H1 (cell line): ENCODE measurements around the gene FGF1. TPM values are rescaled to one million over a fixed set of nuclear protein-coding genes. Genes with fewer than 3 reads are reported as not detected.

Source experiments
- CTCF ChIA-PET: fragments of 300-600 bp; sonication (Branson Sonifier 250); formaldehyde crosslinking; loops from one replicate; lab custom pipeline; 2021; ENCODE audit not compliant: partially characterized antibody; lab: Charles Lee
- POLR2A ChIA-PET: fragments of 300-600 bp; sonication (Branson Sonifier 250); formaldehyde crosslinking; loops from one replicate; lab custom pipeline; 2021; ENCODE audit warnings: inconsistent platforms; ENCODE audit not compliant: partially characterized antibody; lab: Charles Lee
- DNase-seq, 2 experiments: peaks; one replicate each; pipeline versions ENCODE4 v3.0.0 to v3.0.0-alpha.2; 2010 to 2022; ENCODE audit warnings: low spot score in 2 of 2, low read depth in 1 of 2, mixed read lengths in 1 of 2
- FAIRE-seq: peaks from 2 replicates; lab custom pipeline; 2011; peaks lifted over from hg19 to GRCh38; lab: Jason Lieb, UNC
- H2AFZ ChIP-seq: 2 replicates; pipeline ENCODE4 v1.8.1; 2012; ENCODE audit warnings: low read length, inconsistent platforms
- H2AK5ac ChIP-seq: 2 replicates; pipeline ENCODE4 v1.6.1; 2013; ENCODE audit warnings: low read depth, low read length
- H2BK120ac ChIP-seq: replicated peaks from 2 replicates; pipeline ENCODE3; 2013; ENCODE audit warnings: low read depth, low read length, inconsistent platforms
- H2BK12ac ChIP-seq: 2 replicates; pipeline ENCODE4 v1.6.1; 2013; ENCODE audit warnings: low read depth, low read length
- H2BK15ac ChIP-seq: 2 replicates; pipeline ENCODE4 v1.6.1; 2013; ENCODE audit warnings: low read length
- H2BK20ac ChIP-seq: 2 replicates; pipeline ENCODE4 v1.6.1; 2013; ENCODE audit warnings: low read length
- H2BK5ac ChIP-seq: 2 replicates; pipeline ENCODE4 v1.6.1; 2013; ENCODE audit warnings: low read depth, low read length
- H3K14ac ChIP-seq: 2 replicates; pipeline ENCODE4 v1.6.1; 2013; ENCODE audit warnings: inconsistent platforms; ENCODE audit not compliant: insufficient read length
- H3K18ac ChIP-seq: 2 replicates; pipeline ENCODE4 v1.6.1; 2013; ENCODE audit warnings: low read length; ENCODE audit errors: extremely low read depth
- H3K23ac ChIP-seq: 2 replicates; pipeline ENCODE4 v1.6.1; 2013; ENCODE audit warnings: inconsistent platforms; ENCODE audit not compliant: insufficient read length
- H3K23me2 ChIP-seq: 2 replicates; pipeline ENCODE4 v1.6.1; 2013; ENCODE audit warnings: low read depth, low read length
- H3K27ac ChIP-seq: 2 replicates; pipeline ENCODE4 v1.6.1; 2011; ENCODE audit warnings: low read depth, low read length, inconsistent platforms
- H3K27me3 ChIP-seq, 4 experiments: replicated peaks in 1 of 4; 1 replicate in 1 of 4; 2 replicates in 3 of 4; pipeline versions ENCODE4 v1.6.1 to v1.8.1; 2011 to 2013; ENCODE audit warnings: low read length in 3 of 4, mild to moderate bottlenecking in 3 of 4, inconsistent platforms in 2 of 4, mixed read lengths in 2 of 4, moderate library complexity in 1 of 4; ENCODE audit not compliant: control insufficient read depth in 3 of 4, insufficient read depth in 3 of 4; ENCODE audit errors: extremely low read depth in 1 of 4
- H3K36me3 ChIP-seq, 4 experiments: 2 replicates each; pipeline versions ENCODE4 v1.6.1 to v1.8.1; 2011 to 2013; ENCODE audit warnings: mild to moderate bottlenecking in 4 of 4, low read length in 3 of 4, moderate library complexity in 2 of 4, control low read depth in 1 of 4, inconsistent platforms in 1 of 4; ENCODE audit not compliant: insufficient read depth in 4 of 4, control insufficient read depth in 2 of 4
- H3K4ac ChIP-seq: replicated peaks from 2 replicates; pipeline ENCODE3; 2013; ENCODE audit warnings: low read length, low read depth, mixed read lengths, inconsistent platforms; ENCODE audit not compliant: insufficient read length
- H3K4me1 ChIP-seq, 4 experiments: replicated peaks in 1 of 4; 1 replicate in 1 of 4; 2 replicates in 3 of 4; pipeline versions ENCODE4 v1.6.1 to v1.8.1; 2011 to 2013; ENCODE audit warnings: low read length in 3 of 4, inconsistent platforms in 2 of 4, mixed read lengths in 1 of 4; ENCODE audit not compliant: insufficient read depth in 4 of 4, control insufficient read depth in 3 of 4
- H3K4me2 ChIP-seq, 2 experiments: 2 replicates each; pipeline versions ENCODE4 v1.6.1 to v1.8.1; 2011 to 2013; ENCODE audit warnings: low read depth in 2 of 2, low read length in 2 of 2, control low read depth in 1 of 2, inconsistent platforms in 1 of 2, mild to moderate bottlenecking in 1 of 2; ENCODE audit not compliant: insufficient read depth in 1 of 2
- H3K4me3 ChIP-seq, 4 experiments: fragments of 200-600, 300-600 bp in 1 of 4; sonication (generic), shearing (Covaris generic), sonication (Bioruptor Twin) in 1 of 4; 2 replicates each; pipeline versions ENCODE4 v1.5.1 to v1.8.1; 2011 to 2016; ENCODE audit warnings: low read length in 4 of 4, low read depth in 3 of 4, control low read depth in 2 of 4, inconsistent platforms in 2 of 4, mild to moderate bottlenecking in 2 of 4, mixed read lengths in 1 of 4, moderate library complexity in 1 of 4; ENCODE audit not compliant: insufficient read depth in 2 of 4; ENCODE audit errors: extremely low read depth in 1 of 4
- H3K56ac ChIP-seq: replicated peaks from 2 replicates; pipeline ENCODE3; 2013; ENCODE audit warnings: low read depth, mild to moderate bottlenecking, mixed read lengths, low read length, inconsistent platforms; ENCODE audit not compliant: insufficient read length
- H3K79me1 ChIP-seq: 2 replicates; pipeline ENCODE4 v1.6.1; 2013; ENCODE audit warnings: low read depth, low read length, control low read depth
- H3K79me2 ChIP-seq, 2 experiments: 2 replicates each; pipeline versions ENCODE4 v1.6.1 to v1.8.1; 2012 to 2013; ENCODE audit warnings: low read length in 2 of 2, mild to moderate bottlenecking in 2 of 2, inconsistent platforms in 1 of 2; ENCODE audit not compliant: insufficient read depth in 2 of 2, control insufficient read depth in 1 of 2
- H3K9ac ChIP-seq, 4 experiments: replicated peaks in 1 of 4; 1 replicate in 1 of 4; 2 replicates in 3 of 4; pipeline versions ENCODE4 v1.6.1 to v1.8.1; 2011 to 2013; ENCODE audit warnings: low read depth in 3 of 4, low read length in 3 of 4, control low read depth in 2 of 4, mild to moderate bottlenecking in 2 of 4, moderate library complexity in 2 of 4, inconsistent platforms in 1 of 4; ENCODE audit errors: extremely low read depth in 1 of 4
- H3K9me3 ChIP-seq, 2 experiments: 2 replicates each; pipeline versions ENCODE4 v1.6.1 to v1.8.1; 2012 to 2013; ENCODE audit warnings: mild to moderate bottlenecking in 2 of 2, moderate library complexity in 2 of 2, control low read depth in 1 of 2, inconsistent platforms in 1 of 2, low read depth in 1 of 2, low read length in 1 of 2, mixed read lengths in 1 of 2; ENCODE audit not compliant: insufficient read depth in 2 of 2
- H4K20me1 ChIP-seq, 2 experiments: replicated peaks in 1 of 2; 2 replicates each; pipeline versions ENCODE3 to v1.8.1; 2011 to 2013; ENCODE audit warnings: inconsistent platforms in 2 of 2, low read length in 2 of 2, mild to moderate bottlenecking in 1 of 2; ENCODE audit not compliant: insufficient read depth in 2 of 2, control insufficient read depth in 1 of 2
- H4K5ac ChIP-seq: 2 replicates; pipeline ENCODE4 v1.6.1; 2013; ENCODE audit warnings: low read length, low read depth, mixed read lengths, inconsistent platforms; ENCODE audit not compliant: insufficient read length
- H4K8ac ChIP-seq: 2 replicates; pipeline ENCODE4 v1.8.0; 2013; ENCODE audit warnings: mild to moderate bottlenecking, moderate library complexity, low read length, inconsistent platforms; ENCODE audit not compliant: insufficient read depth; ENCODE audit errors: extremely low read depth
- H4K91ac ChIP-seq: replicated peaks from 2 replicates; pipeline ENCODE3; 2013; ENCODE audit warnings: low read length, mixed read lengths, inconsistent platforms; ENCODE audit not compliant: insufficient read length
- CTCF ChIP-seq, 3 experiments: IDR thresholded peaks; 1 replicate in 2 of 3; 2 replicates in 1 of 3; pipeline versions ENCODE4 v1.5.1 to v1.6.1; 2011; ENCODE audit warnings: low read length in 3 of 3, mild to moderate bottlenecking in 3 of 3, inconsistent platforms in 2 of 3, low read depth in 1 of 3, moderate library complexity in 1 of 3; ENCODE audit not compliant: insufficient read depth in 1 of 3; ENCODE audit errors: control extremely low read depth in 1 of 3
- E2F6 ChIP-seq: IDR thresholded peaks from 2 replicates; pipeline ENCODE4 v1.6.1; 2012; ENCODE audit warnings: inconsistent platforms
- FOSL1 ChIP-seq: IDR thresholded peaks from 2 replicates; pipeline ENCODE4 v1.6.1; 2011; ENCODE audit warnings: mild to moderate bottlenecking, low read depth, low read length, moderate library complexity; ENCODE audit not compliant: insufficient read depth
- GTF2F1 ChIP-seq: IDR thresholded peaks from 2 replicates; pipeline ENCODE4 v1.6.1; 2012; ENCODE audit warnings: low read depth, low read length, improper control_type of control experiment, borderline replicate concordance
- MAFK ChIP-seq: IDR thresholded peaks from 2 replicates; pipeline ENCODE4 v1.6.1; 2012; ENCODE audit warnings: low read depth, mild to moderate bottlenecking, improper control_type of control experiment, low read length
- RAD21 ChIP-seq, 2 experiments: IDR thresholded peaks in 1 of 2; conservative IDR thresholded peaks in 1 of 2; 2 replicates each; pipeline ENCODE4 v1.6.1; 2011; ENCODE audit warnings: low read depth in 2 of 2, low read length in 2 of 2, improper control_type of control experiment in 1 of 2, inconsistent platforms in 1 of 2, mild to moderate bottlenecking in 1 of 2, moderate library complexity in 1 of 2
- RBBP5 ChIP-seq: IDR thresholded peaks from 2 replicates; pipeline ENCODE4 v1.7.1; 2012; ENCODE audit warnings: low read depth, mild to moderate bottlenecking, inconsistent platforms, low read length, moderate library complexity, borderline replicate concordance
- RFX5 ChIP-seq: IDR thresholded peaks from 2 replicates; pipeline ENCODE4 v1.6.1; 2011; ENCODE audit warnings: low read depth, low read length, improper control_type of control experiment, borderline replicate concordance
- TCF12 ChIP-seq: IDR thresholded peaks from 2 replicates; pipeline ENCODE4 v1.6.1; 2011; ENCODE audit warnings: low read depth, mild to moderate bottlenecking, low read length
- WGBS, 2 experiments: shearing (Covaris generic) in 1 of 2; methylation state at CpG; one replicate each; pipeline versions ENCODE4 v1.1.6 to v1.1.7; 2013 to 2015; ENCODE audit warnings: low lambda C conversion rate in 2 of 2, mixed read lengths in 2 of 2, inconsistent platforms in 1 of 2, low coverage in 1 of 2, missing lambda C conversion rate in 1 of 2; ENCODE audit not compliant: insufficient replicate concordance in 2 of 2, insufficient coverage in 1 of 2, insufficient read length in 1 of 2; ENCODE audit errors: extremely low coverage in 1 of 2, missing lambda C conversion rate in 1 of 2; 5-methylcytosine and 5-hydroxymethylcytosine counted together
- polyA plus RNA-seq, 7 experiments: library from polyadenylated mRNA; depleted of rRNA in 3 of 7; stranded (reverse) in 5 of 7; unstranded in 2 of 7; fragments of >200 nt in 5 of 7; fragments of 200-250 nt in 2 of 7; gene quantifications; 1 replicate in 5 of 7; 2 replicates in 1 of 7; 4 replicates in 1 of 7; pipeline versions ENCODE4 v1.2.1 to v1.2.3, GENCODE V29; 2011 to 2013; ENCODE audit warnings: missing spikeins in 2 of 7, mixed read lengths in 2 of 7
- total RNA-seq: library from RNA; stranded (reverse); fragmentation: NEBNext Ultra II Directional; extraction: Animal tissue kit (Norgen Biotek cat#: 25700); gene quantifications from 2 replicates; pipeline ENCODE4 v1.2.1, GENCODE V29; 2021

Gene FGF1
- total and polyA plus RNA-seq, 2 of the 8 experiments (the other 6 are each of a cell fraction or from before 2014, with no cell fraction given), result 0.30 to 0.50 TPM

GRCh38 chr5:142722146-142722545 is 36.3 kb upstream of the FGF1 start:
- H2BK15ac ChIP-seq, result no peak overlapping the region
- H2AFZ ChIP-seq, result no peak overlapping the region
- DNase-seq, result no peak
- TF ChIP-seq RBBP5, result no peak
- no peak for TF ChIP-seq GTF2F1
- TF ChIP-seq RAD21 (IDR thresholded peaks at IDR 0.05 in 1 of 2, conservative IDR thresholded peaks at IDR 0.05 in 1 of 2; ENCODE audit: low read depth in 2 of 2, low read length in 2 of 2), result no peak
- TF ChIP-seq FOSL1, result no peak
- TF ChIP-seq RFX5, result no peak
- TF ChIP-seq E2F6, result no peak
- no peak for TF ChIP-seq CTCF (IDR thresholded peaks at IDR 0.05; ENCODE audit: control extremely low read depth in 1 of 3, insufficient read depth in 1 of 3, low read depth in 1 of 3, low read length in 3 of 3)
- TF ChIP-seq TCF12, result no peak
- no peak for TF ChIP-seq MAFK

More at GRCh38 chr5:142722146-142722545, 36.3 kb upstream of the FGF1 start:
- Histone ChIP-seq H3K36me3 (no peaks in the 10 kb centered on the region; a peak in 1 of 8 replicates), H3K27ac (no peak overlapping the region), H2BK120ac (no peak overlapping the region), H2BK12ac (no peak overlapping the region), H4K5ac (no peak overlapping the region), H3K4me2 (no peak overlapping the region), H3K4ac (no peak overlapping the region), H2BK20ac (no peak overlapping the region), H3K23me2 (no peaks in the 10 kb centered on the region; the same call in 1 of the 2 replicates), H3K14ac (no peak overlapping the region), H2AK5ac (no peak overlapping the region), H4K20me1 (no peaks in the 10 kb centered on the region), H3K23ac (no peak overlapping the region), H3K18ac (no peak overlapping the region), H3K79me1 (no peaks in the 10 kb centered on the region), H3K27me3 (no peaks in the 10 kb centered on the region; a peak in 1 of 7 replicates), H4K91ac (no peak overlapping the region), H3K4me1 (peaks cover 2 to 14% (median 9%) of the 10 kb centered on the region in 4 experiments), H3K79me2 (no peaks in the 10 kb centered on the region), H3K4me3 (no peak overlapping the region), H3K9me3 (no peaks in the 10 kb centered on the region), H4K8ac (no peak overlapping the region), H3K9ac (no peak overlapping the region), H3K56ac (no peak overlapping the region), H2BK5ac (no peak overlapping the region)
- ChIA-PET CTCF (interaction anchor here (0.7 to 15.0 kb wide), 15 partner anchors 9 to 960 kb away, joined by 3 to 627 read pairs (median 4); partner anchors contain the start of gene ARHGAP26), POLR2A (interaction anchor here (0.9 to 1.5 kb wide), 3 partner anchors 9 to 11 kb away, joined by 3 to 5 read pairs (median 4); no protein-coding TSS in a partner anchor)
- FAIRE-seq, result no peak
- WGBS, 2 experiments, result 89% methylated on average over 6 of the region's 6 CpGs; no CpG with 5 or more reads in 1 of the 2 experiments
